ENCODE data around the gene RAB44.

DNA sequence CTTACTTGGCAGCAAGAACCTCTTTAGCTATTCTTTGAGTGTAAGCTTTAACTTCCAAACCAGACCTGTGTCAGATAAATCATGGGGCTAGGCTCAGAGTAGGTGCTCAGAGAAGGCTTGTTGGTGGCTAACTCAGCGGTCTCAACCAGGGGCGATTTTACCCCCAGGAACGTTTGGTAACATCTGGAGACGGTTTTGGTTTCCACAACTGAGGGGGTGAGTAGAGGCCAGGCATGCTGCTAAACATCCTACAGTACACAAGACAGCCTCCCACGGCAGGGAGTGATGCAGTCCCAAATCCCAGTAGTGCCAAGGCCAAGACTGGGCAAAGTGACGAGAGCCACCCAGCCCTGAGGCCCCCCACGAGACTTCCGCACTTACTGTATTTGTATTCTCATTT is 59.2 kb downstream of the RAB44 start:
- no peak for TF ChIP-seq CTCF (IDR thresholded peaks at IDR 0.05; ENCODE audit: poor library complexity)
- TF ChIP-seq EZH2phosphoT487 (IDR thresholded peaks at IDR 0.05; ENCODE audit: low read depth, severe bottlenecking, unreplicated experiment), result no peak

Measured in hepatocyte (in vitro differentiated cells).